NCI-H524 treated with DMSO at 0.1 percent for 48 hours (cell line): ENCODE data around the gene HTR3C.
A peak's percentile ranks its signal among the peaks of the same experiment; 100 is the strongest.
"Not testable (repeated sequence)": the region's sequence is repeated elsewhere in the genome, so short reads cannot be mapped to it uniquely, and the experiment has no call there.

Experiments used
- DNase-seq: peaks from one replicate; lab custom pipeline; 2025; lab: John Stamatoyannopoulos, UW

HTR3C gene

GRCh38 chr3:184052767-184053166 is at the start of gene HTR3C:
Gene HTR3C, plus strand, starts transcription at chr3:184053047. Its CDS starts 34 bp downstream, at chr3:184053081.
- no peak for DNase-seq

- no peak for DNase-seq
These were observed 49.5 kb upstream of the HTR3C start for GRCh38 chr3:184003187-184003967.

GRCh38 chr3:184004476-184004875 is 48.4 kb upstream of the HTR3C start:
- no peak for DNase-seq

DNA sequence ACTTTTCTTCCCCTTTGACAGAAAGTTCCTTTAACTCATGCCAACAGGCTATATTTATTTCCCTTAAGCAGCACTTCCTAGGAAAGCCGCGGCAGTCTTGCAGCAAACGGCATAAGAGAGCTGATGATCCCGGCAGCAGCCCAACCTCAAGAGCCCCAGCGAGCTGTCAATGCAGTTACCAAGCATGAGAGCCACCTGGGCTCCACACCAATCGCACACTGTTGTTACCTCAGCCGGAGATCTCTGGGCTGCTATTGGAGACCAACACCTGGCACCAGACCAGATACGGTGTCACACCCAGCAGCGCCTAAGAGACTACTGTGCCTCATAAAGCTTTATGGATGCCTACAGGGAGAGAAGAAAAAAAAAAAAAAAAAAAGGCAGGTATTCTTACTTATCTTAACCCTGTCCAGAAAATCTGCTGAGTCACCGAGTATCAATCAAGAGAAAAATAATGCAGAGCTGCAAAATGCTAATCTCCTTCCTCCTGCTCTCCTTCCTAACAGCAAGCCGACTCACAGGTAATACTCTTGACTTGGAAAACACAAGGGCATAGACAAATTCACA is 46.8 kb upstream of the HTR3C start:
- peak; percentile 90 for DNase-seq

DNA sequence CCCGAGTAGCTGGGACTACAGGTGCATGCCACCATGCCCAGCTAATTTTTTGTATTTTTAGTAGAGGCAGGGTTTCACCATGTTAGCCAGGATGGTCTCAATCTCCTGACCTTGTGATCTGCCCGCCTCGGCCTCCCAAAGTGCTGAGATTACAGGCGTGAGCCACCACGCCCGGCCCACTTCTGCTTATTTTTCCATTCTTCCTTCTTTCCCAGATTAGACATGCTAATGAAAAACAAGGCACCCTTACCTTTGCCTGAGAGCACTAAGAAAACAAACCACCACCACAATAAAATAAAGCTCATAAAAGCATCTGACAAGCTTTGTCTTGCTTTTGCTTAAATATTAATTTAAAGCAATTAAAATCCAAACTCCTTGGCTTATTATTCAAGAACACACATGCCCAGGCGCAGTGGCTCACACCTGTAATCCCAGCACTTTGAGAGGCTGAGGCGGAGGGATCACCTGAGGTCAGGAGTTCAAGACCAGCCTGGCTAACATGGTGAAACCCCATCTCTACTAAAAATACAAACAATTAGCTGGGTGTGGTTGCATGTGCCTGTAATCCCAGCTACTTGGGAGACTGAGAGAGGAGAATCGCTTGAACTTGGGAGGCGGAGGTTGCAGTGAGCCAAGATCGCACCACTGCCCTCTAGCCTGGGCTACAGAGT is 45.6 kb upstream of the HTR3C start:
- DNase-seq: not testable (repeated sequence)

GRCh38 chr3:184008161-184008560 is 44.7 kb upstream of the HTR3C start:
- no peak for DNase-seq

GRCh38 chr3:184011230-184011876 is 41.5 kb upstream of the HTR3C start:
- DNase-seq: no peak

- no peak for DNase-seq
These were observed 40.6 kb upstream of the HTR3C start for GRCh38 chr3:184011937-184012889.

GRCh38 chr3:184015381-184016019 is 37.3 kb upstream of the HTR3C start:
- peak; percentile 98 for DNase-seq

GRCh38 chr3:184016169-184016570 is 36.7 kb upstream of the HTR3C start:
- no peak for DNase-seq

DNA sequence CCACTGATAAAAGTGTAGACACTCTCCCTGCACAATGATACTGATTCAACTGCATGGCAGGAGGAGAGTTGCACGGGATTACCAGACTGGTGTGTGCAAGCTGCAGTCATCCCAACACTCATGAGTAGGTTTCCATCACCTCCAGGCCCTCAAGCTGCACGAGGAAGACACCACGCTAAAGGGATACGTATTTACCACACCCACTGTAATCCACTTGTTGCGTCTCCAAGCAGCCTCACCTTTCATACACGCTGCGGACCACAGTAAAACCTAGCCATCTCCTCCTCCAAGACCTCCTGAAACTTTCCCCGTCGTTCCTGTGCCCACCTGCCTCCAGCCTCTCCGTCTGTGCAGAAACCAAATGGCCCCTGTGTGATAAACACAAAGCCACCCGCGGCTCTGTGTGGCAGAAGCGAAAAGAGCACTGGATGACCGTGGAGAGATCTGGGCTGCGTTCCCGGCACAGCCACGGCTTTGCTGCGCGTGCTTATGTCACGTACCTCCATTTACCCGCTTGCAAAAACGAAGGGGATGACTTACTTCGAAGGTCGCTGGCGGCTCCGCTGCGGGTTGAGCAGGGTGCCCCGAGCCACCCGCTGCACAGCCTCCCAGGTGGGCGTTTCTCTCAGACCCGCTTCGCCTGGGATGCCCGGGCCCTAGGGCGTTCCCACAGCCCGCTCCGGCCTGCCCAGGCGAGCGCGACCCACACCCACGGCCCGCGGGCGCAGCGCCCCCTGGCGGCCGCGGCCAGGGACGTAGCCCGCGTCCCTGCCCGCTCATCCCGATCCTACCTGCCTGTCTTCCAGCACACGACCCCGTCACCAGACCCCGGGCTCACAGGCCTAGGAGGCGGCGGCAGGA is 35.8 kb upstream of the HTR3C start:
- DNase-seq: no peak

DNA sequence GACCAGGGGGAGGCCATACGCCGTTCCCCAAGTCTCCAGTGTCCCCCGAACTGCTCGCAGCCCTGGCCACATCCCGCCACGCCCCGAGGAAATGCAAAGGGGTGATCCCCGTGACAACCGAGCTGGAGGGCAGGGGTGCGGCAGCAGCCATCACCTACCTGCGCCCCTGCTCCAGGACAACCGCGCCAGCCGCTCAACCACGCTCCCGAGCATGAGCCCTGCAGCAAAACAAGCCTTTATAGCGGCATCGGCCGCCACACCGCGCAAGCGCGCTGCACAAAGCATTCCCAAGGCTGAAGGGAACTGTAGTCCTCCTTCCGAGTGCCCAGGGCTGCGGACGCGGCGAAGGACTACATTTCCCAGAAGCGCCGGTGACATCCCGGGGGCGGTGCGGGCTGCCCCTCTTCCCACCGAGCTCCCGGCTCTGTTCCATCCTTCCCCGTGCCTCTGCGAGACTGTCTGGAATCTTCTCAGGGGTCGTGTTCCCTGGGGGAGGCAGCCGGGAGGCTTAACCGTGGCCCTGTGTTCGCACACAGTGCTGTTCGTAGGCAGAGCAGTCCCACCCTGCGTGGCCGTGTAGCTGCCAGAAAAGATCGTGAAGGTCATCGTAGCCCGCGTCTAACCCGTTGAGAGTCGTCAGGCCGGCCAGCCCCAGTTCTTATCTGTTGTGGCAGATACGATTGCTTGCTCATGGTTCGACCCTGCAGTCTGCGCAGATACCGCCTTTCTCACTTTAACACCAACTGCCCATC is 35.0 kb upstream of the HTR3C start, which contains the start of gene ABCC5:
Gene ABCC5 (minus strand): TSS at position 213 of the 752 bp plus-strand sequence. CDS start 3,492 bp downstream, outside the sequence.
- peak; percentile 87 for DNase-seq

- no peak for DNase-seq
These were observed 34.3 kb upstream of the HTR3C start for GRCh38 chr3:184018424-184018973.

- no peak for DNase-seq
These were observed 30.5 kb upstream of the HTR3C start for GRCh38 chr3:184022323-184022722.

DNA sequence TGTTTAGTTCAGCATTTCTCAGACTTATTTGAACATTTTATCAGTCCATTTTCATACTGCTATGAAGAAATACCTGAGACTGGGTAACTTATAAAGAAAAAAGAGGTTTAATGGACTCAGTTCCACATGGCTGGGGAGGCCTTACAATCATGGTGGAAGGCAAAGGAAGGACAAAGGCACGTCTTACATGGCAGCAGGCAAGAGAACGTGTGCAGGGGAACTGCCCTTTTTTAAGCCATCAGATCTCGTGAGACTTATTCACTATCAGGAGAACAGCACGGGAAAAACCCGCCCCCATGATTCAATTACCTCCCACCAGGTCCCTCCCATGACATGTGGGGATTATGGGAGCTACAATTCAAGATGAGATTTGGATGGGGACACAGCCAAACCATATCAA is 27.6 kb upstream of the HTR3C start:
- not testable (repeated sequence) for DNase-seq

GRCh38 chr3:184028275-184028890 is 24.5 kb upstream of the HTR3C start:
- DNase-seq: not testable (repeated sequence)

GRCh38 chr3:184029443-184029842 is 23.4 kb upstream of the HTR3C start:
- no peak for DNase-seq

GRCh38 chr3:184030536-184030935 is 22.3 kb upstream of the HTR3C start:
- DNase-seq: no peak
